Measurements from ENCODE around the gene CTNNA2.

CTNNA2 gene

DNA sequence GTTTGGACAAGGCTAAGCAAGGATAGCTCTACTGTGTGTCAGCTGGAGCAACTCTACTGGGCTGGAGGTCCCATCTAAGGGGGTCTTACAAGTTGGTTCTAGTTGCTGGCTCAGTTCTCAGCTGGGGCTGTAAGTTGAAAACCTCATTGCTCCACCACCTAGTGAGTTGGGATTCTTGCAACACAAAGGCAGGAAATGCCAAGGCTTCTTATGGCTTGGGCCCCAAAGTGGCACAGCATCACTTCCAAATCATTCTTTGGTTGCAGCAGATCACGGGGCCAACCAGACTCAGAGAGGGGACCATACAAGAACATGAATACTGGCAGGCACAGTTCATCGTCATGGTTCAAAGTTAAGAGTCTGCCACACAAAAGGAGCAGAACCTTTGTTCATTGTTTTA, 459.0 kb downstream of the CTNNA2 start:
- TF ChIP-seq, protein P1, sequence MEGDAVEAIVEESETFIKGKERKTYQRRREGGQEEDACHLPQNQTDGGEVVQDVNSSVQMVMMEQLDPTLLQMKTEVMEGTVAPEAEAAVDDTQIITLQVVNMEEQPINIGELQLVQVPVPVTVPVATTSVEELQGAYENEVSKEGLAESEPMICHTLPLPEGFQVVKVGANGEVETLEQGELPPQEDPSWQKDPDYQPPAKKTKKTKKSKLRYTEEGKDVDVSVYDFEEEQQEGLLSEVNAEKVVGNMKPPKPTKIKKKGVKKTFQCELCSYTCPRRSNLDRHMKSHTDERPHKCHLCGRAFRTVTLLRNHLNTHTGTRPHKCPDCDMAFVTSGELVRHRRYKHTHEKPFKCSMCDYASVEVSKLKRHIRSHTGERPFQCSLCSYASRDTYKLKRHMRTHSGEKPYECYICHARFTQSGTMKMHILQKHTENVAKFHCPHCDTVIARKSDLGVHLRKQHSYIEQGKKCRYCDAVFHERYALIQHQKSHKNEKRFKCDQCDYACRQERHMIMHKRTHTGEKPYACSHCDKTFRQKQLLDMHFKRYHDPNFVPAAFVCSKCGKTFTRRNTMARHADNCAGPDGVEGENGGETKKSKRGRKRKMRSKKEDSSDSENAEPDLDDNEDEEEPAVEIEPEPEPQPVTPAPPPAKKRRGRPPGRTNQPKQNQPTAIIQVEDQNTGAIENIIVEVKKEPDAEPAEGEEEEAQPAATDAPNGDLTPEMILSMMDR (IDR thresholded peaks at IDR 0.05; ENCODE audit: control insufficient read depth, insufficient read depth, low read depth, low read length, missing control alignments) = no peak
- no peak overlapping the region for H3K4me3 ChIP-seq (ENCODE audit: control insufficient read depth, low read depth, low read length)
- DNase-seq (ENCODE audit: low read depth) = peak; percentile 3

DNA sequence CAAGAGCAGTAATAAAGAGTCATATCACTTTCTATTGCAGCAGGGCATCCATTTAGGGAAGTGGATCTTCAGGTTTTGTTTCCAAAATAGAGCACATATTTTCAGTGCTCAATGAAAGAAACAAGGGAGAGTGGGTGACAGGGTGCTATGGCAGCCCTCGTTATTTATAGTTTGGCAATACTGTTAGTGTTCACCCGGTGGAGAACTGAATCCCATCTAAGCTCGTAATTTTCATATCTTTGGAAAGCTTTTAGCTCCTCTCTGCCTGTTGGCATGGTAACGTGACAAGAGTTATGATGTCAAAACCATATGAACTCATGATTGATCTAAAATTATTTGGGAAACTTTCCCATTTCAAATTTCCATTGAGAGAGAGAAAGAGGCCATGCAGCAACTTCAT, 459.8 kb downstream of the CTNNA2 start:
- H3K4me3 ChIP-seq (ENCODE audit: control insufficient read depth, low read depth, low read length) = no peak overlapping the region
- DNase-seq (ENCODE audit: low read depth) = no peak
- TF ChIP-seq, protein P1 (IDR thresholded peaks at IDR 0.05; ENCODE audit: control insufficient read depth, insufficient read depth, low read depth, low read length, missing control alignments) = no peak

- DNase-seq (ENCODE audit: low read depth) = no peak
- H3K4me3 ChIP-seq (ENCODE audit: control insufficient read depth, low read depth, low read length) = no peak overlapping the region
- TF ChIP-seq, protein P1 (IDR thresholded peaks at IDR 0.05; ENCODE audit: control insufficient read depth, insufficient read depth, low read depth, low read length, missing control alignments) = no peak
Measured at GRCh38 chr2:79975791-79976565, 463.1 kb downstream of the CTNNA2 start.

DNA sequence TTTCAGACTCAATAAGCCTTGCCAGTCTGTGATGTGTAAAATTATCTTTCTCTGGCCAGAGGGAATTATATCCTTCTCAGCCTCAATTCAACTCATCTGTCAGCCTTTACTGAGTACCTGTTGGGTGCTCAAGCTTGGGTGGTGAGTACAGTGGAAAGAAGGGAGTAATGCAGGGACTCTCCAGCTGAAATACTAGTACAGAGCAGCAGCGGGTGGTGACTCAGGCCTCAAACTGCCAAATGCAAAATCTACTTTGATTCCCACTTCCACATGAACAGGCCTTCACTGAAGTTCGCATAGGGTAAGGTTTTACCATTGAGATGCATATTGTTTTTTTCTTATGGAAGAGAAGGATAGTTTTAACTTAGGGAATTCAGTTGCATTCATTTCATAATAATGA, 464.9 kb downstream of the CTNNA2 start:
- TF ChIP-seq, protein P1 (IDR thresholded peaks at IDR 0.05; ENCODE audit: control insufficient read depth, insufficient read depth, low read depth, low read length, missing control alignments) = no peak
- H3K4me3 ChIP-seq (ENCODE audit: control insufficient read depth, low read depth, low read length) = no peak overlapping the region
- DNase-seq (ENCODE audit: low read depth) = no peak

- TF ChIP-seq, protein P1 (IDR thresholded peaks at IDR 0.05; ENCODE audit: control insufficient read depth, insufficient read depth, low read depth, low read length, missing control alignments) = no peak
- H3K4me3 ChIP-seq (ENCODE audit: control insufficient read depth, low read depth, low read length) = no peak overlapping the region
- DNase-seq (ENCODE audit: low read depth) = no peak
Measured at GRCh38 chr2:79980116-79980515, 467.3 kb downstream of the CTNNA2 start.

DNA sequence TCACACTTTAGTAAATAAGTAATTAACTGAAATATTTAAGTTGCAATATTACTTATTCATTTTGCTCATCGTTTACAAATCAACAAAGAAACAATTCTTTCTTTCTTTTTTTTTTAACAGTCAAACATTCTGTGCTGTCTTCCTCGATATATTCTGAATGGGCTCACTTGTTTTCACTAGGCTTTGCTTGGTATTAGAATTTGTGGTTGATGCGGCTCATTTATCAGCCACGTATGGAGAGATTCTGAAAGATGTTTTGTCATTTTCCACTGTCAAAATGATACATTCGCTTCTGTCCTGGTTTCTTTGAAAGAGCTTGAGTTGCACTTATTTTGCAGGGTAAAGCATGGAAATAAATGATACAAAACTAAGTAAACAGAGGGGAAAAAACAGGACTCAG, 468.0 kb downstream of the CTNNA2 start:
- TF ChIP-seq, protein P1 (IDR thresholded peaks at IDR 0.05; ENCODE audit: control insufficient read depth, insufficient read depth, low read depth, low read length, missing control alignments) = no peak
- DNase-seq (ENCODE audit: low read depth) = no peak
- no peak overlapping the region for H3K4me3 ChIP-seq (ENCODE audit: control insufficient read depth, low read depth, low read length)
